CD4-positive, CD25-positive, alpha-beta regulatory T cell (primary cell): ENCODE measurements around the gene SCUBE1. TPM values are rescaled to one million over a fixed set of nuclear protein-coding genes. Genes with fewer than 3 reads are reported as not detected.
A peak's percentile ranks its signal among the peaks of the same experiment; 100 is the strongest.
"Not testable (repeated sequence)": the region's sequence is repeated elsewhere in the genome, so short reads cannot be mapped to it uniquely, and the experiment has no call there.

Experiments
- ATAC-seq, 2 donors: fragments of 150-1000 bp; cut with Tn5 transposase; one replicate each; pipeline ENCODE4 v1.10.0; 2021; ENCODE audit warnings: low read depth in 2 of 2, moderate number of reproducible peaks in 2 of 2, moderate library complexity in 1 of 2
- DNase-seq, 3 donors: peaks; one replicate each; pipeline versions ENCODE4 v3.0.0 to v3.0.0-alpha.2; 2012 to 2022; ENCODE audit warnings: mixed read lengths in 1 of 3
- H3K27ac ChIP-seq: one replicate; pipeline ENCODE4 v1.7.0; 2013; ENCODE audit warnings: mild to moderate bottlenecking, low read length; ENCODE audit not compliant: insufficient read depth, poor library complexity, severe bottlenecking
- H3K27me3 ChIP-seq: one replicate; pipeline ENCODE4 v1.7.0; 2013; ENCODE audit warnings: low read length; ENCODE audit not compliant: control insufficient read depth, insufficient read depth
- H3K36me3 ChIP-seq: one replicate; pipeline ENCODE4 v1.7.0; 2013; ENCODE audit warnings: mild to moderate bottlenecking, low read length, moderate library complexity; ENCODE audit not compliant: control insufficient read depth, insufficient read depth
- H3K4me1 ChIP-seq: 2 replicates; pipeline ENCODE4 v1.7.0; 2013; ENCODE audit warnings: mild to moderate bottlenecking, low read length; ENCODE audit not compliant: insufficient read depth, control insufficient read depth, poor library complexity, severe bottlenecking
- H3K4me3 ChIP-seq: one replicate; pipeline ENCODE4 v1.7.0; 2013; ENCODE audit warnings: low read depth, mild to moderate bottlenecking, low read length, moderate library complexity
- H3K9me3 ChIP-seq, 2 experiments: 1 replicate in 1 of 2; 2 replicates in 1 of 2; pipeline ENCODE4 v1.7.0; 2013; ENCODE audit warnings: low read length in 2 of 2, mild to moderate bottlenecking in 1 of 2, moderate library complexity in 1 of 2; ENCODE audit not compliant: control insufficient read depth in 2 of 2
- H3K27ac Mint-ChIP-seq, 3 donors: one replicate each; pipeline ENCODE4 v1.8.0; 2020 to 2022; ENCODE audit warnings: mild to moderate bottlenecking in 3 of 3, mixed read lengths in 3 of 3, moderate library complexity in 2 of 3
- H3K27me3 Mint-ChIP-seq: one replicate; pipeline ENCODE4 v1.8.0; 2022; ENCODE audit warnings: mild to moderate bottlenecking, mixed read lengths
- H3K36me3 Mint-ChIP-seq: one replicate; pipeline ENCODE4 v1.8.0; 2020; ENCODE audit warnings: mixed read lengths
- H3K4me1 Mint-ChIP-seq, 4 donors: one replicate each; pipeline ENCODE4 v1.8.0; 2020 to 2022; ENCODE audit warnings: mixed read lengths in 4 of 4, mild to moderate bottlenecking in 1 of 4
- H3K4me3 Mint-ChIP-seq, 4 donors: one replicate each; pipeline ENCODE4 v1.8.0; 2020 to 2022; ENCODE audit warnings: mild to moderate bottlenecking in 4 of 4, mixed read lengths in 4 of 4, moderate library complexity in 3 of 4
- H3K9me3 Mint-ChIP-seq, 7 donors: one replicate each; pipeline ENCODE4 v1.8.0; 2020 to 2022; ENCODE audit warnings: mixed read lengths in 7 of 7, mild to moderate bottlenecking in 3 of 7, moderate library complexity in 2 of 7
- polyA plus RNA-seq, 4 donors: library from polyadenylated mRNA; unstranded; fragments of 300-500 nt; fragmentation: Illumina TruSeq; gene quantifications; one replicate each; pipeline ENCODE4 v1.2.3, GENCODE V29; 2021
- total RNA-seq: library from RNA; stranded (reverse); gene quantifications from one replicate; pipeline ENCODE4 v1.2.3, GENCODE V29; 2022

SCUBE1 gene
- total and polyA plus RNA-seq, 5 donors from 2014 or later = 0.74 TPM; not detected in 4

GRCh38 chr22:43370036-43370435 is 26.9 kb upstream of the SCUBE1 start:
- Mint-ChIP-seq H3K27ac (no peak overlapping the region), H3K4me3 (no peak overlapping the region), H3K27me3 (peaks cover 57% of the 10 kb centered on the region), H3K4me1 (no peaks in the 10 kb centered on the region), H3K9me3 (peaks cover 0 to 8% (median 2%) of the 10 kb centered on the region in 7 donors), H3K36me3 (no peaks in the 10 kb centered on the region)
- H3K9me3 ChIP-seq = no peaks in the 10 kb centered on the region
- no peak overlapping the region for H3K27ac ChIP-seq
- H3K4me3 ChIP-seq = no peak overlapping the region
- ATAC-seq (no peak), DNase-seq (no peak)
- peaks cover 5% of the 10 kb centered on the region for H3K27me3 ChIP-seq
- H3K36me3 ChIP-seq = no peaks in the 10 kb centered on the region
- H3K4me1 ChIP-seq = no peaks in the 10 kb centered on the region

GRCh38 chr22:43365715-43366440 is 22.7 kb upstream of the SCUBE1 start:
- DNase-seq (no peak), ATAC-seq (no peak)
- no peaks in the 10 kb centered on the region for H3K9me3 ChIP-seq
- no peaks in the 10 kb centered on the region for H3K4me1 Mint-ChIP-seq
- no peak overlapping the region for H3K4me3 ChIP-seq
- no peaks in the 10 kb centered on the region for H3K36me3 ChIP-seq
- H3K36me3 Mint-ChIP-seq = no peaks in the 10 kb centered on the region
- H3K27me3 Mint-ChIP-seq = peaks cover 38% of the 10 kb centered on the region
- no peaks in the 10 kb centered on the region for H3K9me3 Mint-ChIP-seq
- H3K4me3 Mint-ChIP-seq = no peak overlapping the region
- no peaks in the 10 kb centered on the region for H3K4me1 ChIP-seq
- no peak overlapping the region for H3K27ac ChIP-seq
- peaks cover 3% of the 10 kb centered on the region for H3K27me3 ChIP-seq
- H3K27ac Mint-ChIP-seq = no peak overlapping the region

GRCh38 chr22:43364169-43364435 is 20.9 kb upstream of the SCUBE1 start:
- Mint-ChIP-seq H3K4me3 (no peak overlapping the region), H3K27me3 (peaks cover 29% of the 10 kb centered on the region), H3K27ac (no peak overlapping the region), H3K36me3 (no peaks in the 10 kb centered on the region), H3K9me3 (no peaks in the 10 kb centered on the region), H3K4me1 (no peaks in the 10 kb centered on the region)
- no peaks in the 10 kb centered on the region for H3K36me3 ChIP-seq
- ATAC-seq = no peak
- no peaks in the 10 kb centered on the region for H3K4me1 ChIP-seq
- H3K4me3 ChIP-seq = no peak overlapping the region
- no peak for DNase-seq
- H3K27me3 ChIP-seq = peaks cover under 1% of the 10 kb centered on the region
- no peaks in the 10 kb centered on the region for H3K9me3 ChIP-seq
- no peak overlapping the region for H3K27ac ChIP-seq

GRCh38 chr22:43363315-43364168 is 20.4 kb upstream of the SCUBE1 start:
- no peak overlapping the region for H3K27ac Mint-ChIP-seq
- Histone ChIP-seq H3K36me3 (no peaks in the 10 kb centered on the region), H3K9me3 (no peaks in the 10 kb centered on the region), H3K4me3 (no peak overlapping the region), H3K27ac (no peak overlapping the region), H3K4me1 (no peaks in the 10 kb centered on the region), H3K27me3 (no peaks in the 10 kb centered on the region)
- no peaks in the 10 kb centered on the region for H3K36me3 Mint-ChIP-seq
- H3K4me1 Mint-ChIP-seq = no peaks in the 10 kb centered on the region
- no peak for DNase-seq
- peaks cover 24% of the 10 kb centered on the region for H3K27me3 Mint-ChIP-seq
- ATAC-seq = no peak
- H3K9me3 Mint-ChIP-seq = no peaks in the 10 kb centered on the region
- no peak overlapping the region for H3K4me3 Mint-ChIP-seq

GRCh38 chr22:43360576-43360975 is 17.4 kb upstream of the SCUBE1 start:
- no peak overlapping the region for H3K27ac ChIP-seq
- H3K27me3 ChIP-seq = no peaks in the 10 kb centered on the region
- DNase-seq (no peak), ATAC-seq (no peak)
- H3K4me3 ChIP-seq = no peak overlapping the region
- no peaks in the 10 kb centered on the region for H3K9me3 ChIP-seq
- Mint-ChIP-seq H3K4me1 (no peaks in the 10 kb centered on the region), H3K27ac (no peak overlapping the region), H3K9me3 (no peaks in the 10 kb centered on the region), H3K4me3 (no peak overlapping the region), H3K36me3 (no peaks in the 10 kb centered on the region), H3K27me3 (peaks cover 11% of the 10 kb centered on the region)
- H3K36me3 ChIP-seq = no peaks in the 10 kb centered on the region
- no peaks in the 10 kb centered on the region for H3K4me1 ChIP-seq

- H3K27me3 ChIP-seq = no peaks in the 10 kb centered on the region
- DNase-seq = no peak
- no peaks in the 10 kb centered on the region for H3K36me3 ChIP-seq
- no peaks in the 10 kb centered on the region for H3K9me3 ChIP-seq
- Mint-ChIP-seq H3K4me3 (no peak overlapping the region), H3K4me1 (no peaks in the 10 kb centered on the region), H3K9me3 (peaks cover 0 to 2% (median 0%) of the 10 kb centered on the region in 7 donors), H3K36me3 (no peaks in the 10 kb centered on the region), H3K27ac (no peak overlapping the region), H3K27me3 (peaks cover 9% of the 10 kb centered on the region)
- no peaks in the 10 kb centered on the region for H3K4me1 ChIP-seq
- no peak for ATAC-seq
- H3K27ac ChIP-seq = no peak overlapping the region
- H3K4me3 ChIP-seq = no peak overlapping the region
Observed at GRCh38 chr22:43356881-43357280, 13.7 kb upstream of the SCUBE1 start.

GRCh38 chr22:43355688-43356087 is 12.5 kb upstream of the SCUBE1 start:
- not testable (repeated sequence) for H3K27me3 Mint-ChIP-seq, ATAC-seq, H3K4me3 Mint-ChIP-seq, H3K4me3 ChIP-seq, H3K36me3 ChIP-seq, H3K36me3 Mint-ChIP-seq, H3K9me3 Mint-ChIP-seq, DNase-seq, H3K4me1 Mint-ChIP-seq, H3K4me1 ChIP-seq, H3K9me3 ChIP-seq, H3K27ac ChIP-seq, H3K27ac Mint-ChIP-seq, H3K27me3 ChIP-seq

GRCh38 chr22:43351966-43352345 is 8.8 kb upstream of the SCUBE1 start:
- Histone ChIP-seq H3K4me1 (no peaks in the 10 kb centered on the region), H3K9me3 (no peaks in the 10 kb centered on the region), H3K4me3 (no peak overlapping the region), H3K36me3 (no peaks in the 10 kb centered on the region), H3K27ac (no peak overlapping the region), H3K27me3 (peaks cover 2% of the 10 kb centered on the region)
- Mint-ChIP-seq H3K4me3 (no peak overlapping the region), H3K27ac (peak overlapping the region in 1 of 3 donors; percentile 64), H3K36me3 (no peaks in the 10 kb centered on the region), H3K27me3 (peaks cover 20% of the 10 kb centered on the region), H3K4me1 (no peaks in the 10 kb centered on the region), H3K9me3 (peaks cover 0 to 2% (median 0%) of the 10 kb centered on the region in 7 donors)
- no peak for DNase-seq
- ATAC-seq = no peak
